Vagina (tissue), 2 donors: ENCODE results near the gene ALDH4A1.

Source experiments
- CTCF ChIP-seq, 3 experiments: fragments of 450-650 bp in 2 of 3; fragments of 200-600 bp in 1 of 3; sonication (generic) in 1 of 3; IDR thresholded peaks; one replicate each; pipeline ENCODE4 v1.5.1; 2017 to 2019; ENCODE audit warnings: antibody characterized with exemption in 3 of 3, mild to moderate bottlenecking in 2 of 3, moderate library complexity in 2 of 3
- POLR2A ChIP-seq, 2 donors: fragments of 450-650 bp; IDR thresholded peaks; one replicate each; pipeline ENCODE4 v1.6.1; 2017; ENCODE audit warnings: antibody characterized with exemption in 2 of 2, mild to moderate bottlenecking in 2 of 2, moderate library complexity in 2 of 2
- POLR2AphosphoS5 ChIP-seq, 2 donors: sonication (generic); formaldehyde crosslinking; IDR thresholded peaks; one replicate each; pipeline ENCODE4 v1.9.0; 2017; ENCODE audit warnings: antibody characterized with exemption in 2 of 2, mild to moderate bottlenecking in 2 of 2, low read depth in 1 of 2; ENCODE audit not compliant: insufficient read depth in 1 of 2

DNA sequence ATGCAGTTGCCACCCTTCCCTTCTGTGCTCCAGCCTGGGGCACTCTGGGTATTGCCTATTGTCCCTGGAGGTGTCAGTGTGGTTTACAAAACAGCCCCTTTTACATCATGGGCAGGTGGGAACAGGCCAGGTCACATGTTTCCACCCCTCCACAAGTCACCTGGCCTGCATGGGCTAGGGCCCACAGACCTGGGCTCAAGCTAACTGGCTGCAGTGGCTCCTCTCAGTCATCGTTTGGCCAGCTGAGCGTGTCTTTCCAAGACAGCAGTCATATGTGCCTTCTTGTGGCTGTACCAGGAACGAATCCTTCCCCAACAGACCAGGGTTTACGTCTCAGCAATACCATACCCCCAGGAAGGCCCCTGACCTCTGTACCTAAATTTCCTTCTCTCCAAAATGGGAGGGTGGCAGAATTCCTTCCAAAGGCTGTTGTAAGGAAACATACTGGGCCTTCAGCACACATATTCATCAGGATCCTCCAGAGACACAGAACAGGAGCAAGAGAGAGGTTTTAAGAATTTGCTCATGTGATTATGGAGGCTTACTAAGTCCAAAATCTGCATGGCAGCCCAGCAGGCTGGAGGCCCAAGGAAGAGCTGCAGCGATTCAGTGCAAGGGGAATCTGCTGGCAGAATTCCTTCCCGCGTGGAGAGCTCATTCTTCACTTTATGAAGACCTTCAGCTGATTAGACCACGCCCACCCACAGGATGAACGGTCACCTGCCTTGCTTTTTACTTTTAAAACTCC lies 32.3 kb downstream of the ALDH4A1 start:
- TF ChIP-seq CTCF (IDR thresholded peaks at IDR 0.05) (no peak), POLR2A (IDR thresholded peaks at IDR 0.05) (no peak), POLR2AphosphoS5 (IDR thresholded peaks at IDR 0.05; ENCODE audit: insufficient read depth in 1 of 2, low read depth in 1 of 2) (no peak)
